ENCODE data around the gene GDPD5. TPM values are rescaled to one million over a fixed set of nuclear protein-coding genes. Genes with fewer than 3 reads are reported as not detected.

The GDPD5 gene
- total and polyA plus RNA-seq, 8 donors = 0.58 to 57.6 (median 4.9) TPM

GRCh38 chr11:75450236-75450635 lies 75.5 kb downstream of the GDPD5 start:
- TF ChIP-seq POLR2AphosphoS5 (IDR thresholded peaks at IDR 0.05) (no peak), POLR2A (IDR thresholded peaks at IDR 0.05) (no peak), EP300 (IDR thresholded peaks at IDR 0.05) (no peak), CTCF (IDR thresholded peaks at IDR 0.05) (no peak)
- WGBS, 5 donors = 81 to 93% (median 89%) methylated on average over 4 to 7 of the region's 7 CpGs
- intact Hi-C loops (cut with DNase I; ENCODE audit: low total_unique reads) = no loop called here

GRCh38 chr11:75449776-75450175 lies 76.0 kb downstream of the GDPD5 start:
- H3K27ac ChIP-seq = no peak overlapping the region
- no peak overlapping the region for H3K4me3 ChIP-seq
- intact Hi-C loops (cut with DNase I; ENCODE audit: low total_unique reads) = no loop called here
- peaks cover 0 to 14% (median 5%) of the 10 kb centered on the region in 4 donors for H3K4me1 ChIP-seq
- no peaks in the 10 kb centered on the region for H3K36me3 ChIP-seq
- TF ChIP-seq POLR2AphosphoS5 (IDR thresholded peaks at IDR 0.05) (no peak), POLR2A (IDR thresholded peaks at IDR 0.05) (no peak), CTCF (IDR thresholded peaks at IDR 0.05) (no peak), EP300 (IDR thresholded peaks at IDR 0.05) (no peak)
- H3K27me3 ChIP-seq = peaks cover 0 to 18% (median 0%) of the 10 kb centered on the region in 3 donors
- 83 to 96% (median 92%) methylated on average over 11 of the region's 11 CpGs for WGBS, 5 donors
- no peaks in the 10 kb centered on the region for H3K9me3 ChIP-seq
- no peak for DNase-seq

More at GRCh38 chr11:75450236-75450635, 75.5 kb downstream of the GDPD5 start:
- peaks cover 0 to 18% (median 0%) of the 10 kb centered on the region in 3 donors for H3K27me3 ChIP-seq
- peaks cover 0 to 17% (median 7%) of the 10 kb centered on the region in 4 donors for H3K4me1 ChIP-seq
- no peak for DNase-seq
- no peaks in the 10 kb centered on the region for H3K36me3 ChIP-seq
- H3K9me3 ChIP-seq = no peaks in the 10 kb centered on the region
- H3K4me3 ChIP-seq = no peak overlapping the region
- H3K27ac ChIP-seq = no peak overlapping the region

GRCh38 chr11:75449271-75449670 lies 76.5 kb downstream of the GDPD5 start:
- H3K27ac ChIP-seq = no peak overlapping the region
- intact Hi-C loops (cut with DNase I; ENCODE audit: low total_unique reads) = no loop called here
- H3K9me3 ChIP-seq = no peaks in the 10 kb centered on the region
- no peak for DNase-seq
- peaks cover 0 to 18% (median 0%) of the 10 kb centered on the region in 3 donors for H3K27me3 ChIP-seq
- no peak overlapping the region for H3K4me3 ChIP-seq
- H3K36me3 ChIP-seq = no peaks in the 10 kb centered on the region
- WGBS, 5 donors = 76 to 87% (median 78%) methylated on average over 6 to 10 of the region's 10 CpGs
- H3K4me1 ChIP-seq = peaks cover 0 to 9% (median 2%) of the 10 kb centered on the region in 4 donors
- TF ChIP-seq POLR2A (IDR thresholded peaks at IDR 0.05) (no peak), CTCF (IDR thresholded peaks at IDR 0.05) (no peak)

- Histone ChIP-seq H3K27me3 (peaks cover 0 to 18% (median 0%) of the 10 kb centered on the region in 3 donors), H3K4me1 (peaks cover 0 to 6% (median 2%) of the 10 kb centered on the region in 4 donors), H3K36me3 (no peaks in the 10 kb centered on the region), H3K9me3 (no peaks in the 10 kb centered on the region), H3K4me3 (no peak overlapping the region), H3K27ac (no peak overlapping the region)
- 71 to 79% (median 76%) methylated on average over 5 of the region's 5 CpGs for WGBS, 5 donors
- TF ChIP-seq EP300 (IDR thresholded peaks at IDR 0.05) (no peak), POLR2A (IDR thresholded peaks at IDR 0.05) (no peak), CTCF (IDR thresholded peaks at IDR 0.05) (no peak)
- DNase-seq = no peak
- intact Hi-C loops (cut with DNase I; ENCODE audit: low total_unique reads) = loop anchor here (2.0 kb wide), 1 partner anchor 85 kb away; no protein-coding TSS in a partner anchor
Measured at GRCh38 chr11:75447415-75447814, 78.3 kb downstream of the GDPD5 start.

All from stomach (tissue), 9 donors.